Right ventricle myocardium inferior (tissue), 1 donor: ENCODE data around the gene TPPP2. TPM values are rescaled to one million over a fixed set of nuclear protein-coding genes. Genes with fewer than 3 reads are reported as not detected.

ENCODE experiments used
- ATAC-seq: fragments of 200-7000 bp; cut with Tn5 transposase; one replicate; pipeline ENCODE4 v1.9.1; 2020; ENCODE audit warnings: mild to moderate bottlenecking, moderate library complexity
- DNase-seq: peaks from one replicate; pipeline ENCODE4 v3.0.0; 2021; ENCODE audit errors: missing footprints
- intact Hi-C: fragments of 100-400 bp; cut with DNase I; formaldehyde crosslinking; loops from one replicate; pipeline ENCODE4 v1.11.0; 2022
- microRNA-seq: library from miRNA; unstranded; fragments of <30 nt; microRNA quantifications from one replicate; pipeline ENCODE4 v1.2.0, GENCODE V29; 2020
- total RNA-seq: library from RNA; stranded (reverse); fragmentation: NEBNext Ultra II Directional; extraction: Animal tissue kit (Norgen Biotek cat#: 25700); gene quantifications from one replicate; pipeline ENCODE4 v1.2.1, GENCODE V29; 2021
- donor health status: DM: no; HTN: yes; CAD: no; lungs with severe emphysema.

The TPPP2 gene
- total RNA-seq, 1 donor from 2014 or later = 1.1 TPM

GRCh38 chr14:21070083-21070609 lies 40.1 kb downstream of the TPPP2 start, which contains the start of gene ARHGEF40:
ARHGEF40 (plus strand) TSS chr14:21070304; CDS start chr14:21070397, 93 bp downstream.
- peak; percentile 87 for DNase-seq
- intact Hi-C loops = loop anchor here (2.0 kb wide), 1 partner anchor 43 kb away; no protein-coding TSS in a partner anchor
- ATAC-seq = peak; percentile 69

DNA sequence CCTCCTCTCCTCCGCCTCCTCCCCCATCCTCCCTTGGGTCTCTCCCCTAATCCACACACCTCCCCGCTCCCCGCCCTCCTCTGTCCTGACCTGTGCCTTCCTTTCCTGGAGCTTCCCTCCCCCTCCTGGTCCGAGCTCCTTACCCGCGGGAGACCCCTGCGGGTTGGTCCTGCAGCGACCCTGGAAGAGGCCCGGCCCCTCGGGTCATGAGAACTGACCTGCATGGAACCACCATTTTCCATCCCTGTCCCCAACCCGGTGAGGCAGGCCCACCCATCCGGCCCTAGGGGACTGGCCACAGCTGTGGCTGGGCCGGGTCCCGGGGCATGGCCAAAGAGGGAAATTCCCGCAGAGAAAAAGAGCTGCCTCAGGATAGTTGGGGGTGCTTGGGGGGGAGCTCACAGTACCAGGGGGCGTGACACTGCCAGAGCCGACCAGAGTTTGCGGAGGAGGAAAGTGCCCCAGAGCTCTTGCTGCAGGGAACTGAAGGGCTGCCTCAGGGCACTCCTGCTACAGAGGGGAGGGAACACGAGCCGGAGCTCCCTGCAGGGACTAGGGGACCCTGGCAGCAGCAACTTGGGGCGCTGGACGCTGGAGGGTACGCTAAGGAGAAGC lies 40.7 kb downstream of the TPPP2 start:
- ATAC-seq = peak; percentile 17

GRCh38 chr14:21071225-21072030 lies 41.4 kb downstream of the TPPP2 start:
- intact Hi-C loops = loop anchor here (1.0 to 2.0 kb wide), 2 partner anchors 21 to 45 kb away; no protein-coding TSS in a partner anchor
- DNase-seq (peak; percentile 96), ATAC-seq (peak; percentile 75)

More for the DNA sequence above, 40.7 kb downstream of the TPPP2 start:
- peak; percentile 86 for DNase-seq
- intact Hi-C loops = loop anchor here (1.0 to 2.0 kb wide), 2 partner anchors 22 to 44 kb away; no protein-coding TSS in a partner anchor

DNA sequence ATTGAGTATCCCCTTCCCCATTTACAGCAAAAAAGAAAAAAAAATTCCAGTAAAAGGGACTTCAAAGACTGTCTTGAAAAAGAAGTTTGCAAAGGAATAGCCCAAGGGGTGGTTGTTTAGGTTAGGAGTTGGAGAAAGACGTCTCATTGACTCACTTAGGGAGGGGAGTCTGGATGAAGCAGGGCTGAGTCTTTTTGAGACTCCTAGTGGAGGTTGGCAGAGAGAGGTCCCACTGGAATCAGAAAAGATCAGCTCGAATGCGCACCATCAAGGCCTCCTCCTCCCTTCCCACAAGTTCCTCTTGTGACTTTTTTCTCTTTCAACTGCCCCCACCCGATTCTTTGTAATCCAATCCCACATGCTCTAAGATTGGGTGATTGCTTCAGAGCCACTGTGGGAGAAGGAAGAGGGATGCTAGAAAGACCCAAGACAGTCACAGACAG lies 42.0 kb downstream of the TPPP2 start:
- intact Hi-C loops = no loop called here
- DNase-seq = no peak
- ATAC-seq = peak; percentile 37

- intact Hi-C loops = no loop called here
- ATAC-seq (no peak), DNase-seq (no peak)
Observed at GRCh38 chr14:21072781-21073339, 42.8 kb downstream of the TPPP2 start.

GRCh38 chr14:21073921-21074320 lies 43.9 kb downstream of the TPPP2 start:
- ATAC-seq (no peak), DNase-seq (no peak)
- intact Hi-C loops = no loop called here

- intact Hi-C loops = no loop called here
- DNase-seq = no peak
Observed at GRCh38 chr14:21074398-21075272, 44.6 kb downstream of the TPPP2 start.

DNA sequence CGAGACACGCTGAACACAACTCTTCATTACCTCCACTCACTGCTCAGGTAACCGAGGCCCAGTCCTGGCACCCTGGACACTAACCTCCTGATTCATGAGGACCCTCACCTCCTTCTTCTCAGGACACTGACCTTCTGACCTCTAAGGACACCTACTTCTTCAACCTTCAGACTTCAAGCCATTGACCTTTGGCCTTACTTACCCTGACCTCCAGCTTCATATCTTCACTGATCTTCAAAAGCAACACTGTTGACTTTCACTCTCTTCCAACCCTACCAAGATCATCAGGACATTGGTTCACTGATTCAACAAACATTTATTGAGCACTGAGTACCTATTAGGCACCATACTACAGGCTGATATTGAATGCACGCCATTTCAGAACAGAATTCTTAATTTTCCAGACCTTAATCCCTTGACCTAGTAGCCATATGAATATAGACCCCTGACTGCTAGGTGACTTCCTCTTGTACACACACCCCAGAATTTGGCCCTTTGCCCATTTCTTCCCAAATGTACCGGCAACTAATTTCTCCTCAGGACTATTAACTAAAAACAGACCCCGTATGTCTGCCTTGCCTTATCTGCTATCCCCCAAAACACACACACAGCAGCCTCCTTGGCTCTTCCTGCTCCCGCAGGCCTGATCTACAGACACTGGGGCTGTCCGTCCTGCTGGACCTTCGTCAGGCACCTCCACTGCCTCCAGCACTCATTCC lies 45.9 kb downstream of the TPPP2 start:
- DNase-seq (no peak), ATAC-seq (no peak)
- intact Hi-C loops = no loop called here

More at GRCh38 chr14:21074398-21075272, 44.6 kb downstream of the TPPP2 start:
- no peak for ATAC-seq

GRCh38 chr14:21077672-21078071 lies 47.7 kb downstream of the TPPP2 start:
- intact Hi-C loops = no loop called here
- ATAC-seq = no peak
- no peak for DNase-seq

DNA sequence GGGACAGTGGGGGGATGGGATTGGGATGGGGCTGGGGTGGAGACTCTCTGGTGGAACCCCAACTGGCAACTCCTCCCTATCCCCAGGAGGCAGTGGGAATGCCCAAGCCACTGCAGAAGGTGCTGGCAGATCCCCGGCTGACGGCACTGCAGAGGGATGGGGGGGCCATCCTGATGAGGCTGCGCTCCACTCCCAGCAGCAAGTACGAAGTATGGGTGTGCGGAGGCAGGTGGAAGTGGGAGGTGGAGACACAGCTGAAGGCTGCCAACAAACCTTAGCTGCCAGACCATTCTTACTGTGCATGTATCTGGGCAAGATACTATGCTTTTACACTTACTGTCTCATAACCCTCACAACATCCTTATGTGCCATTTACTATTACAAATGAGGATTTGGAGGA lies 48.3 kb downstream of the TPPP2 start:
- DNase-seq = no peak
- intact Hi-C loops = no loop called here
- no peak for ATAC-seq

GRCh38 chr14:21078726-21079125 lies 48.7 kb downstream of the TPPP2 start:
- intact Hi-C loops = no loop called here

DNA sequence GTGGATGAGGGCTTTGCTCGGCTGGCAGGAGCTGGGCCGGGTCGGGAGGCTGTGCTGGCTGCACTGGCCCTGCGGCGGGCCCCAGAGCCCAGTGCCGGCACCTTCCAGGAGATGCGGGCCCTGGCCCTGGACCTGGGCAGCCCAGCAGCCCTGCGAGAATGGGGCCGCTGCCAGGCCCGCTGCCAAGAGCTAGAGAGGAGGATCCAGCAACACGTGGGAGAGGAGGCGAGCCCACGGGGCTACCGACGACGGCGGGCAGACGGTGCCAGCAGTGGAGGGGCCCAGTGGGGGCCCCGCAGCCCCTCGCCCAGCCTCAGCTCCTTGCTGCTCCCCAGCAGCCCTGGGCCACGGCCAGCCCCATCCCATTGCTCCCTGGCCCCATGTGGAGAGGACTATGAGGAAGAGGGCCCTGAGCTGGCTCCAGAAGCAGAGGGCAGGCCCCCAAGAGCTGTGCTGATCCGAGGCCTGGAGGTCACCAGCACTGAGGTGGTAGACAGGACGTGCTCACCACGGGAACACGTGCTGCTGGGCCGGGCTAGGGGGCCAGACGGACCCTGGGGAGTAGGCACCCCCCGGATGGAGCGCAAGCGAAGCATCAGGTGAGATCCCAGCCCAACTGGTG lies 51.6 kb downstream of the TPPP2 start:
- DNase-seq (no peak), ATAC-seq (no peak)
- intact Hi-C loops = no loop called here

More at GRCh38 chr14:21078726-21079125, 48.7 kb downstream of the TPPP2 start:
- DNase-seq = no peak
- no peak for ATAC-seq

Small RNA genes lying within 50 kb of the gene (microRNA-seq; reads per million reads assigned to microRNA genes)
- not detected for gene MIR6717

Other genes with a start within 250 kb of the TPPP2 start
- gene RNASE6, start 248.9 kb upstream of the TPPP2 start, total RNA-seq = 8.3 TPM
- 373 TPM for gene RNASE1, start 227.4 kb upstream of the TPPP2 start, total RNA-seq
- not detected for gene RNASE3, start 138.8 kb upstream of the TPPP2 start, total RNA-seq
- 2.6 TPM for gene RNASE2, start 74.7 kb upstream of the TPPP2 start, total RNA-seq
- 44.5 TPM for gene METTL17, start 40.2 kb upstream of the TPPP2 start, total RNA-seq
- not detected for gene SLC39A2, start 30.9 kb upstream of the TPPP2 start, total RNA-seq
- 321 TPM for gene NDRG2, start 5.2 kb upstream of the TPPP2 start, total RNA-seq
- not detected for gene RNASE13, start 4.6 kb downstream of the TPPP2 start, total RNA-seq
- not detected for gene RNASE7, start 12.1 kb downstream of the TPPP2 start, total RNA-seq
- gene RNASE8, start 27.6 kb downstream of the TPPP2 start, total RNA-seq = not detected
- 25.5 TPM for gene ARHGEF40, start 40.1 kb downstream of the TPPP2 start, total RNA-seq
- 49.4 TPM for gene ZNF219, start 68.4 kb downstream of the TPPP2 start, total RNA-seq
- gene TMEM253, start 70.8 kb downstream of the TPPP2 start, total RNA-seq = 0.41 TPM
- gene OR5AU1, start 125.8 kb downstream of the TPPP2 start, total RNA-seq = not detected
- gene HNRNPC, start 239.2 kb downstream of the TPPP2 start, total RNA-seq = 266 TPM
- 0.60 TPM for gene RPGRIP1, start 249.9 kb downstream of the TPPP2 start, total RNA-seq